ENCODE measurements around the gene IDS. TPM values are rescaled to one million over a fixed set of nuclear protein-coding genes. Genes with fewer than 3 reads are reported as not detected.

IDS gene
- total RNA-seq, 6 experiments from 2014 or later: 38.4 to 70.9 (median 55.1) TPM

DNA sequence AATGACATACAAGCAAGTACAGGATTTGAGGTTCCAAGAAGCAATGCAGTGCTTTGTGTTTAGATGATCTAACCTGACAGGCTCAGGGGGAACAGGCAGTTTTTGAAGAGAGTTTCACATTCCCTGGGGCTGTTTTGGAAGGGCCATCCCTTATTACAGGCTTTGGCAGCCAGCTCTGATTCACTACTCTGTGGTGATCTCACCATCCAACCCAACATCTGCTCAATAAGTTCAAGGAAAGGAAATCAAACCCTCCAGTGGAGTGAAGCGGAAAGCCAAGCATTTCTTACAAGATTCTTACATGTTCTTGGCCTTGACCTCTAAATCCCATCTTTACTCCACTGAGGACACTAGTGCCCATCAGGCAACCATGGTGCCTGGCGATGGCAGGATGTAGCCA is 7.5 kb downstream of the IDS start:
- Mint-ChIP-seq H3K27ac (peak overlapping the region; percentile 76), H3K27me3 (ENCODE audit: insufficient read depth) (peaks cover 2% of the 10 kb centered on the region; the same call in 1 of the 2 replicates), H3K4me1 (ENCODE audit: low read depth) (peaks cover 38% of the 10 kb centered on the region; the same call in 1 of the 2 replicates), H3K9me3 (no peaks in the 10 kb centered on the region), H3K36me3 (ENCODE audit: low read depth) (peaks cover 13% of the 10 kb centered on the region), H3K4me3 (no peak overlapping the region)
- TF ChIP-seq, protein P1, sequence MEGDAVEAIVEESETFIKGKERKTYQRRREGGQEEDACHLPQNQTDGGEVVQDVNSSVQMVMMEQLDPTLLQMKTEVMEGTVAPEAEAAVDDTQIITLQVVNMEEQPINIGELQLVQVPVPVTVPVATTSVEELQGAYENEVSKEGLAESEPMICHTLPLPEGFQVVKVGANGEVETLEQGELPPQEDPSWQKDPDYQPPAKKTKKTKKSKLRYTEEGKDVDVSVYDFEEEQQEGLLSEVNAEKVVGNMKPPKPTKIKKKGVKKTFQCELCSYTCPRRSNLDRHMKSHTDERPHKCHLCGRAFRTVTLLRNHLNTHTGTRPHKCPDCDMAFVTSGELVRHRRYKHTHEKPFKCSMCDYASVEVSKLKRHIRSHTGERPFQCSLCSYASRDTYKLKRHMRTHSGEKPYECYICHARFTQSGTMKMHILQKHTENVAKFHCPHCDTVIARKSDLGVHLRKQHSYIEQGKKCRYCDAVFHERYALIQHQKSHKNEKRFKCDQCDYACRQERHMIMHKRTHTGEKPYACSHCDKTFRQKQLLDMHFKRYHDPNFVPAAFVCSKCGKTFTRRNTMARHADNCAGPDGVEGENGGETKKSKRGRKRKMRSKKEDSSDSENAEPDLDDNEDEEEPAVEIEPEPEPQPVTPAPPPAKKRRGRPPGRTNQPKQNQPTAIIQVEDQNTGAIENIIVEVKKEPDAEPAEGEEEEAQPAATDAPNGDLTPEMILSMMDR (IDR thresholded peaks at IDR 0.05): no peak
- DNase-seq: peak; percentile 72

DNA sequence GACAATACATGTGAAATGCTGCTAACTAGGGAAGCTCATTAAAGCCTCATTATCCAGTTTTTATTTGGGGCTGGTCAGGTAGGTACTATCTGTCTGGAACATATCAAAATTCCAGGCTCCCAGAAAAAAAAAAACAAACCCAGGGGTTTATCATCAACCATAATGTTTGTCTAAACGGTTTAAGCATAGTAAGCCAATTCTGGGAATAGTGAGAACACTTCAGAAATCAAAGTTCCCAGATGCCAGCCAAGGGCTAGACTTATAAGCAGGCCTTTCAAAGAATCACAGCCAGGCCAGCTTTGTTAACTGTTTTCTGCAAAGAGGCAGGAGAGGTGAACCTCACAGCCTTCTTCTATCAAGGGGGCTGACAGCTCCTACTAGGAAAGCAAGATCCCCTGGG is 8.1 kb downstream of the IDS start:
- Mint-ChIP-seq H3K4me1 (ENCODE audit: low read depth) (peaks cover 38% of the 10 kb centered on the region; the same call in 1 of the 2 replicates), H3K36me3 (ENCODE audit: low read depth) (peaks cover 13% of the 10 kb centered on the region), H3K27me3 (ENCODE audit: insufficient read depth) (peaks cover 2% of the 10 kb centered on the region; the same call in 1 of the 2 replicates)

DNA sequence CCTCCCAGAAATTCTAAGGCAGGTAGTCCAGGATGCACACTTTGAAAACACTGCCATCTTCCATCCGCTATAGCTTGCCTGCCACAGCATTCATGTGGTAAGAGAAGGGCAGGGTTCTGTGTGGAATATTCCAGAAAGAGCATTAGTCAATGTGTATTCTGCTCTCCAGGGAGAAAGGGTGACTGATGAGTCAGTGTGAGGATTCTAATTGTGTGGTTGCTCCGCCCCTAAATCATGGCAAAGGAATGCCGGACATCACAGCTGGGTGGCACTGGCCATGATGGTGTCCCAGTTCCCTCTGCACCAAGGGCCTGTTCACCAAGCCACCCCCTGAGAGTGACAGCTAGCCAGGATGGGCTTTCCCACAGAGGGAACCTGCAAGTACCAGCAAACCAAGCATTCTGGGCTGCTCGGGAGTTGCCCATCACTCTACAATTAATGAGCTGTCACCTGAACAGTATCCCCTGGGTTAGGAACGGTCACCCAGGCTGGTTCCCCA is 9.5 kb downstream of the IDS start:
- H3K27me3 Mint-ChIP-seq (ENCODE audit: insufficient read depth): peaks cover 2% of the 10 kb centered on the region; the same call in 1 of the 2 replicates
- H3K4me3 Mint-ChIP-seq: peak overlapping the region; percentile 31; the same call in 1 of the 2 replicates
- H3K9me3 Mint-ChIP-seq: no peaks in the 10 kb centered on the region
- peaks cover 39% of the 10 kb centered on the region for H3K4me1 Mint-ChIP-seq (ENCODE audit: low read depth)
- peak overlapping the region; percentile 87 for H3K27ac Mint-ChIP-seq
- TF ChIP-seq, protein P1 (IDR thresholded peaks at IDR 0.05): no peak
- H3K36me3 Mint-ChIP-seq (ENCODE audit: low read depth): peaks cover 14% of the 10 kb centered on the region
- DNase-seq: peak; percentile 84

More for the DNA sequence above, 8.1 kb downstream of the IDS start:
- no peaks in the 10 kb centered on the region for H3K9me3 Mint-ChIP-seq
- peak overlapping the region; percentile 76 for H3K27ac Mint-ChIP-seq
- no peak overlapping the region for H3K4me3 Mint-ChIP-seq
- TF ChIP-seq, protein P1 (IDR thresholded peaks at IDR 0.05): no peak
- DNase-seq: no peak

DNA sequence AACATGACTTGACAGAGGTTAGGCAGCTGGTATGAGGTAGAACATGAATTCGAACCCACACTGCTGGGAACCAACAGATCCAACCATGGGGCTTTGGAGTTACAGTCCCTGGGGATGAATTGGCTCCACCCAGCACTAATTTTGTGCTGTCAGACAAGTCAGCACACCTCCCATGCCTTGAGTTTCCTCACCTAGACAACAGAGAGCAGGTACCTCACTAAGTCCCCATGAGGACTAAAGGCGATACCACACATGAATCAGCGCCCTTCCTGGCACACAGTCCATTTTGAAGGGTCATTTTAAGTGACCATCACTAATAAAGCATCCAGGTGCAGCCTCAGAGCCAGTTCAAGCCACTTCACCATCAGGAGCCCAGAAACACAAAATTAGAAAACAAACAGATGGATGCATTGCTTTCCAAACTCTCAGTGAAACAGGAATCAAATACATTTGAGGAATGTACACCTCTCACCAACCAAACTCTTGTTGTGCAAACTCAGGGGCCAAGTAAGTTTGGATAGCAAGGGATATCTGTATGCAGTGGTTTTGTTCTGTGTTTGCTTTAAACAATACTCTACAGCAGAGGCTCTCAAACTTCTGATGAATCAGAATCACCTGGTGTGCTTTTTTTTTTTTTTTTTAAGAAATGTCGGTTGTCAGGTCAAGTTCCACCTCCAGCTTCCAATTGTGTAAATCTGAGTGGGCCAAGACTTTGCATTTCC is 10.1 kb downstream of the IDS start:
- peak overlapping the region; percentile 87 for H3K27ac Mint-ChIP-seq

More for the DNA sequence above, 10.1 kb downstream of the IDS start:
- H3K9me3 Mint-ChIP-seq: no peaks in the 10 kb centered on the region
- H3K4me1 Mint-ChIP-seq (ENCODE audit: low read depth): peaks cover 44% of the 10 kb centered on the region
- DNase-seq: no peak
- H3K27me3 Mint-ChIP-seq (ENCODE audit: insufficient read depth): peaks cover 2% of the 10 kb centered on the region; the same call in 1 of the 2 replicates
- TF ChIP-seq, protein P1 (IDR thresholded peaks at IDR 0.05): no peak
- peaks cover 18% of the 10 kb centered on the region for H3K36me3 Mint-ChIP-seq (ENCODE audit: low read depth)
- H3K4me3 Mint-ChIP-seq: peak overlapping the region; percentile 31; the same call in 1 of the 2 replicates

All from HFFc6 (cell line).